Stimulated activated CD4-positive, alpha-beta T cell treated with anti-CD3 and anti-CD28 coated beads, Interleukin-4, amount 100 ng/mL, for 24 hours (primary cell): ENCODE measurements around the gene EIF1.
"Not testable (repeated sequence)": the region's sequence is repeated elsewhere in the genome, so short reads cannot be mapped to it uniquely, and the experiment has no call there.

Source experiments
- DNase-seq: peaks from one replicate; pipeline ENCODE4 v3.0.0-alpha.2; 2020

EIF1 gene

GRCh38 chr17:41688641-41689496 is at the start of gene EIF1:
TSS of gene EIF1 (plus strand) at chr17:41688885. CDS start at chr17:41689039, 154 bp downstream.
- DNase-seq = peak; percentile 100

- DNase-seq = no peak
These were observed 49.7 kb upstream of the EIF1 start for GRCh38 chr17:41638941-41639340.

GRCh38 chr17:41639492-41640473 is 48.9 kb upstream of the EIF1 start:
- DNase-seq = no peak

- DNase-seq = not testable (repeated sequence)
These were observed 48.1 kb upstream of the EIF1 start for GRCh38 chr17:41640596-41640995.

- DNase-seq = no peak
These were observed 46.2 kb upstream of the EIF1 start for GRCh38 chr17:41642252-41643156.

- no peak for DNase-seq
These were observed 41.5 kb upstream of the EIF1 start for GRCh38 chr17:41647038-41647813.

- DNase-seq = peak; percentile 91
These were observed 40.7 kb upstream of the EIF1 start for GRCh38 chr17:41647940-41648410.

GRCh38 chr17:41648411-41649195 is 40.1 kb upstream of the EIF1 start:
- peak; percentile 86 for DNase-seq

GRCh38 chr17:41649923-41650519 is 38.7 kb upstream of the EIF1 start:
- DNase-seq = no peak

- no peak for DNase-seq
These were observed 37.7 kb upstream of the EIF1 start for GRCh38 chr17:41650794-41651624.

- DNase-seq = no peak
These were observed 36.8 kb upstream of the EIF1 start for GRCh38 chr17:41651625-41652460.

- no peak for DNase-seq
These were observed 36.2 kb upstream of the EIF1 start for GRCh38 chr17:41652461-41652970.

GRCh38 chr17:41653421-41653820 is 35.3 kb upstream of the EIF1 start:
- no peak for DNase-seq

GRCh38 chr17:41653892-41654677 is 34.6 kb upstream of the EIF1 start:
- DNase-seq = no peak

GRCh38 chr17:41654678-41655607 is 33.7 kb upstream of the EIF1 start:
- DNase-seq = no peak

GRCh38 chr17:41655611-41656111 is 33.0 kb upstream of the EIF1 start:
- DNase-seq = no peak
